CMK (cell line): ENCODE measurements around the gene KCNJ6.
A peak's percentile ranks its signal among the peaks of the same experiment; 100 is the strongest.
"Not testable (repeated sequence)": the region's sequence is repeated elsewhere in the genome, so short reads cannot be mapped to it uniquely, and the experiment has no call there.

Source experiments
- DNase-seq: peaks from one replicate; pipeline ENCODE4 v3.0.0-alpha.2; 2010; ENCODE audit warnings: low read depth

Gene KCNJ6

DNA sequence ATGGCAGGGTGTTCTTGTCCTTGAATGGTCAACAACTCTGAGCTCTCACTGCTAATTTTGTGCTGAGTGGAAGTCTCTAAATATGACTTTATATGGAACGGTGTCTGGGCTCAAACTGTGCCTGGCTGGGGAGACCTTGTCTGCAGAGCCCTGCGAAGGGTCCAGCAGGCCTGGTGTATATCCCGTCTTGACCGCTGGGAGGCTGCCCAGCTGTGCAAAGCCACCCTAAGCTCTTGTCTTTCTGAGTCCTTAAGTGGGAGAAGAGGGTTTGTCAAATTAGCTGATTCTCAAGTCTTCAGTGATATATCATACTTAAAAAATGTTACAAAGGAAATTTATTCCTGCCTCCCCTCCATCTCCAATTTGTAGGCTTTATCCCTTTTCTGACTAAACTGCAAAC, 198.7 kb downstream of the KCNJ6 start:
- DNase-seq = no peak

DNA sequence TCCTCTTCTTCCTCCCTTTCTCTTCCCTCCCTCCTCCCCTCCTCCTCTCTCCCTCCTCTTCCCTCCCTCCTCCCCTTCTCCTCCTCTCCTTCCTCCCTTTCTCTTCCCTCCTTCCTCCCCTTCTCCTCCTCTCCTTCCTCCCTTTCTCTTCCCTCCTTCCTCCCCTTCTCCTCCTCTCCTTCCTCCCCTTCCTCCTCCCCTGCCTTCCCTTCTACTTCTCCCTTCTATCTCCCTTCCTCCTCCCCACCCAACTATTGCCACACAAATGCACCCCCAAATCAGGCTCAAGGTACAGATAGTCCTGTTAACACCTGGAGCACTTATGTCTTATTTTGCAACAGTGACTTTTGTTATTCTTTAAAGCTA, 203.7 kb downstream of the KCNJ6 start:
- not testable (repeated sequence) for DNase-seq

DNA sequence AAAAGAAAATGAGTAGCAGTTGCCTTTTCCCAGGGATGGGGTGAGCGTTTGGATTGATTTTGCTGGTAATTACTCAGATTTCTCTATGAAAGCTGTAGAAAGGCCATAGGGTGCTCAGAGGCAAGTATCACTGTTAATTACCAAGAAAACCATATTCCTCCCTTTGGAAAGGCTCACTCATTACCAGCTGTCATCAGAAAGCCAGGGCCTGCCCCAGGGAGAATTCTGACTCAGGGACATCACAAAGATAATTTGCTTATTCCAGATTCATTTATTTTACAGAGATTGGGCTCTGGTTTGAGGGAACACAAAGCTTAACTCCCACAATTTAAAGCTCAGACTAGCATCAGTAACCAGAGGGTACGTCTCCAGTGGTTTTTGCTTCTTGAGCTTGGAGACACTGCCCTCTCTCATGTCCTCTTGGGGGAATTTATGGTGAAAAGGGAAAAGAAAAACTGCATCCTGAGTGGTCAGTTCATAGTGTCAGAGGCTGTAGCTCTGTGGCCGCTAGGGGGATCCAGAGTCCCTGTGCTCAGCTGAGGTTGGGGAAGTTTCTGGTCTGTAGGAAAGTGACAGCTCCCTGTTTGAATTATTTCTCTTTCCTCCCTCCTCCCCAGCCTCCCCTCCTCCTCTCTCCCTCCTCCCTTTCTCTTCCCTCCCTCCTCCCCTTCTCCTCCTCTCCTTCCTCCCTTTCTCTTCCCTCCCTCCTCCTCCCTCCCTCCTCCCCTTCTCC, 204.3 kb downstream of the KCNJ6 start:
- DNase-seq = peak; percentile 48

DNA sequence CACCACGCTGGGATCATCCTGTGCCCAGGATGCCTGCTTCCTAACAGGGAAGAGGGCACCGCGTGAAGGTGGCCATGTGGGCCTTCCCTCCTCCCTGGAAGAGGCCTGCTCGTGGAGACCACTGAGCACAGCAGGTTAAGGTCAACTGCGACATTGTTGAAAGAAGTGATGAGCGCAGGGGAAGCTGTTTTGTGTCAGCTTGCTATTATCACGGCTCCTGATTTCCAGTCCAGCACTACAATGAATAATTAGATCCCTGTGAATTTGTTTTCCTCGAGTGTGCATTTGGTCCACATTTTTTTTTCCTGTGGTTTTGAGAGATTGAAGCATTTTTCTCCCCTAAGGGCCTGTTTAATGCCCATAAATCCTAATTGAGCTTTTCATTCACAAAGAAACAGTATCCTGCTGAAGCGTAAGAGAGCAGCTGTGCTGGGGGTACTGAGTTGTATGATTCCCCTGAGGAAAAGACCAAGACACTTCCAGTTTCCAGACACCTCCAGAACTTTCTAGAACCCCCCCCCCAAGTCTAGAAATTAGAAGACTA, 204.9 kb downstream of the KCNJ6 start:
- DNase-seq = no peak

DNA sequence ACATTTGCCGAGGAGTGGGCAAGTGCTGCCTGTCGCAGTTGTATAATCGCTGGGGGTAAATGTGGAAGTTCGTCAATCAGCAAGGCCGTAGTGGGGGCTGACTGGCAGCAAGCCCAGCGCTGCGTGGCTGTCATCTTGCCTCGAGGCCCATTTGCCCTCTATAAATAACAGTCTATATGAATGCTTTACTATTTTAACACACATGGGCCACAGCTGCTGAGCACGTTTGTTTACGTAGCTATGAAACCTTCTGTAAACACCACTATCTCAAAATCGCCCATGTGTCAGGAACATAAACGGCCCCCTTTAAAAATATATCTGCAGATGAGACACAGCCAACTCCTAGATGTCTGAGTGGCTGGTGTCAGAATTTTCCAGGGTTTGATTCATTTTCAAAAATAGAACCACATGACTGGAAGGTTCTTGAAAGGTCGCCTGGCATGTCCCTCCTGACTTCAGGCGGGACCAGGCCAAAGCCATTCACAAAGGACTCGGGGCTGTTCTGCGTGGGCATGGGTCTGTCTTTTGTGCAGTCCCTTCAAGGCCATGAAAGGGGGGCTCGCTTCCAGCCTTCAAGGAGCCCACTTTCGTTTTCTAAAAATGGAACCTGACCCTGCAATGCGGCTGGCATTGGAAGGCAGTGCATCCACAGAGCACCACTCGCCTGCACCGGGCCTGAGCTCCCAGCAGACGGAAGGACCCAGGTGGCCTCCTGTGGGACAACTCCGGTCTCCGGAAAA, 205.5 kb downstream of the KCNJ6 start:
- no peak for DNase-seq

DNA sequence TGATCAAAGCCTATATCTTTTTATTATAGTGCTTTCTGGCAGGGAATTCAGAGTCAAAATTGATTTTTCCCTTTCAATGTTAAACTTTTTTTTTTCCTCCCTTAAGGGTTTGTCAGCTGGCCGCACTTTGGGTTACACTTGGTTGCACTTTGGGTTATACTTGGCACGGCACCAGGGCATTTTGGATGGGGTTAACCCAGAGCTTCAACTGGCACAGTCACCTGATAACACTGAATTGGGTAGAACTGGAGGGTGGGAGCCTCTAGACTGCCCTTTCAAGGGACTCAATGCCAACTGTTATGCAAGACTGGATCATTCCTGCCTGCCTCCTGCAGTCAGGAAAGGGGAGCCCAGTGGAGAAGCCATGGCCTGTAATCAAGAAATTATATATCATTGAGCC, 211.5 kb downstream of the KCNJ6 start:
- no peak for DNase-seq

DNA sequence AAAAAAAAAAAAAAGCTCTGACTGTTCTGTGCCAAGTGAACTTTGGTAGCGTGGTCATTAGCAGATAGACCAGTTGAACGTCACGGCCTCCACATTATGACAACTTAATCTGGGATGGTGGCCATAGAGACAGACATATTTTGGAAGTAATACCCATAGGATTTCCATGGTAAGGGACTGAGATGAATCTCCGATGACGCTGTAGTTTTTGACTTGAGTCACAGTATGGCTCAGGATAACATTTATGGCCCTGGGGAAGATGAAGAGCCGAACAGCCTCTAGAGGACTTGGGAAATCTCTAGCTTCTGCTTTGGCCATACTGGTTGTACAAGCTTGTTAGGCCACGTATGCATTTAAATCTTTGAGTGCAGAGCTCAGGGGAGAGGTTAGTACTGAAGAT, 214.0 kb downstream of the KCNJ6 start:
- no peak for DNase-seq

DNA sequence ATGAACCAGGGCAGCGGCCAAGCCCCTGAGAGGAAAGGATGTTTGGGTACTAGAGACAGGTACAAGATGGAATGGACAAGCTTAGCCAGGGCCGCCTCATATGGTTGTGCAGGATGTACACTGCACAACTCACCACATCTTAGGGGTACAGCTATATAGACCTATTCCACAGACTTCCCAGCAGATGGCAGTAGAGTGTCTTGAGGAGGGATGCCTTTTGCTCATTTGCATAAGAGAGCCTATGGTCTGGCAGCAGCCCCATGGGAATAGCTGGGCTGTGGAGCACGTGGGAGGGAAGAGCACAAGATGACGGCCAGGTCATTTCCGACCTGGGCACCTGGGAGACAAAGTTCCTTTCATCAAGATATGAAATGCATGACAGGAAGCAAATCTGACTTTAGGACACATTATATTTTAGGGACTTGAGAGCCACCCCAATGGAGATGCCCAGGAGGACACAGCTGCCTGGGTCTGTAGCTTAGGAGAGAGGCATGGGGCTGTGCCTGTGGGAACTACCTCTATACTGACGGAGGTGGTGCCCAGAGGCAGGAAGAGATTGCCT, 215.5 kb downstream of the KCNJ6 start:
- DNase-seq = peak; percentile 56

DNA sequence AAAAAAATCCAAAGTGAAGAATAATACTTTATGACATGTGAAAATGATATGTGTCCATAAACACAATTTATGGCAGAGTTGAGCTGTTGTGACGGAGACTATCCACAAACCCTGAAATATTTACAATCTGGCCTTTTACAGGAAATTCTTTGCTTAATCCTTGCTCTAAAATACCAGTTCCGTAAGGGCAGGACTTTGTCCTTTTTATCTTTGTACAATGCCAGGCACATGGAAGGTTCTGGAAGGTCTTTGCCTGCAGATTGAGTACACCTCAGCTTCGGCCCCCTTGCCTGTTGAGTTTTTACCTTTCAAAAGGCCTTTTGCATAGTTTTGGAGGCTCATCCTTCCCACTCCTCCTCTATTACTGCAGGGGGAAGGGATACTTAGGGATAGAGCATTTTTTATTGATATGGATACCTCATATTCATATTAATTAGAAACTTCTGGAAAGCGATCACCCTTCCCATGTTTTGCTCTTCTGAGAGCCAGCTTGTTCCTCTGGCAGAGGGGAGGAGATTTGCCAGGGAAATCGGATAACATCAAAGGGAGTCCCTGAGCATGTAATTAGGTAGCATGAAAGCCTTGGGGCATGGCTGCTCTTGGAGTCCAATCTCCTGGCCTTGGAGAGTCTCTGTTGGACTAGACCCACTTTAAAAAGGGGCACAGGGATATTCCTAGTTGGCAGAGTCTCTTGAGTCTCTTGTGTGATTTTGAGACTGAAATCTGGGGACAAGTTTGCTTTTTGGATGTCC, 217.1 kb downstream of the KCNJ6 start:
- DNase-seq = no peak

DNA sequence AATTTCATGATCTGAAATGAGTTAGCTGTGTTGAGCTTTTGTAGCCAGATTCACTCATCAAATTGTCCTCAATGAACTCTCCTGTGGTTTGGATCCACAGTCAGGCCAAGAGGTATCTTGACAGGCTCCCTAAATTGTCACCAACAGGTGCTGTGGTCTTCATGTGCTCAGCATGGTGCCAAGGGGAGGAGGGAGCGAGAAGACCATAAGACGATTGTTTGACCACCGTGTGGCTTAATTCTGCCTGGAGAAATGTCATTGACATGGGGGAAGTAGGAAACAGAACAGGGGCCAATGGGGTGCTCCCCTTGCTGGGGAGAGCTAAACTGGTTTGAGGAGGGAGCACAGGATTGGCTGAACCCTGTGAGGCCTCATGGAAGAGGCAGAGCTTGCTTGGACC, 219.3 kb downstream of the KCNJ6 start:
- no peak for DNase-seq

DNA sequence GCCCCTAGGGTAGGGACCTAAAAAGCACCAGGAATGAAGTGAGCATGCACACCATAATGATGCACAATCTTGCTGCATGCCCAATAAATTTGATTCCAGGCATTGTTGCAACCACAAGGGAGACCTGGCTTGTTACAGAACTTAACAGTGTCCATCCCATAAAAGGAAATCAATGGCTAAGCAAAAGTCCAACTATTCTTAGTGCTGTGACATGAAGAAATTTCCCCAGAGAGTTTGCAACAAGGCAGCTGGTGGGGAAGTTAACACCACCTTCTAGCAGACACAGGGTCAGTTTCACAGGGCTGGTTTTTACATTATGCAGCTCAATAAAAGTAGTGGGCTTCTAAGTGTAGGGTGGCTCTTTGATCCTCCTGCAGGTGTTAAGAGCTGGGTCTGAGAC, 221.1 kb downstream of the KCNJ6 start:
- DNase-seq = no peak

DNA sequence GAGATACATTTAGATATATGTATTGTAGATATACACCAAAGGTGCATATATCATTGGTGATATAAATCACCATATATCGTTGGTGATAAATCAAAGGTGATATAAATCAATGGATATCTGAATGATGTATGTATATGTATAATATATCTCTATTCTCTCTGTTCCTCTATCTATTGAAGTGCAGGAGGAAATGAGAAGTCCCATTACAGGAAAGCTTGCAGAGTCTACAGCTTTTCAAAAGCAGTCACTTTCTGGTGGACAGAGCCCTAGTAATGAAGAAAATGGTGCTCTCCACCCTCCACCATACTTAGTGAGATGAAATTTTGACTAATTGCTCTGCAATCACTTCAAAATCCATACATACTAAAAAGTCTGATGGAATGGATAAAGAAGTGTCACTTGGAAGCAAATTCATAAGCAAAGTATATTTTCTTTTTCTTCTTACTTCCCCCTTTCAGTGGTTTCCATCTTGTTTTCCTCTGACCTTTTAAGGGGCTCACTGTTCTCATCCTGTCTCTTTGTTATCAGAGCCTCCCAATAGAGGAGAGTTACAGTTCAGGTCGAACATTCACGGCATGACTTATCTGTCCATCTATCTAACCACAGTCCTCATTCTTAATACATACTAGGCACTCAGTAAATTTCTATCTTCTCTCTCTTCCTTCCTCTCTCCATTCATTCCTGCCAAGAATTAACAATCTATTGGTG, 227.2 kb downstream of the KCNJ6 start:
- DNase-seq = no peak

DNA sequence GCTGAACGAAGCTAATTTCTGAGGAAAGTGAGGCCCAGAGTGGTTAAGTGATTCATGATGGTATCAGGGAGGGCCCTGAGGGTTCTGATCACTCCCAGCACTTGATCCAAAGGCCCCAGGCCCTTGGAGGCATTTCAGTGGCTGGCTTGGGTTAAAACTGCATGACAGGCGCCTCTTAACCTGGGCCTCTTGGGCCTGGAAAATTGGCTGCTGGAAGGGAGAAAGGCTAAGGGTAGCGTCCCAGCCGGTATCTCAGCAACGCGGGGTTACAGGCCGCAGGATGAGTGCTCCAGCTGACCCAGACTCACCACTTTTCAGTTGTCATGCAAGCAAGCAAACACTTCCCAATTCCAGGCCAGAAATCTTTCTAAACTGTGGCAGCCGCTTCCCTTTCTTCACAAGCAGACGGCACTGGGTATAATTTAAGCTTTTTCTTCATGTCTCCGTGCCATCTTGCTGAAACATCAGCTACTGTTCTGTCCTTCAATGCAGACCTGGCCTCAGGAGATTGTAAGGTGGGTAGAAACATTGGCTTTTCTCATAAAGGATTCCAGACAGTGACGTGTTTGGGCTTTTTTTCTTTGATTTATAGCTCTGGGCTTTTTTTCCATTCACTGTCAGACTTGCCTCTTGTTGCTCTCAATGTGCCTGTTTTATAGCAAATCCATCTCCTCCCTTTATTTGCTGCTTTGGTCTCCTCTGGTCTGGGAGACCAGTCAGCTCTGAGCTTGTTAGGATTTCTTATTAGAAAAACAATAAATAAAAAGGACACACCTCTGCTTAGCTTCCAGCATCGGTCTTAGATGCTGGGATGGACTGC, 229.1 kb downstream of the KCNJ6 start:
- no peak for DNase-seq

DNA sequence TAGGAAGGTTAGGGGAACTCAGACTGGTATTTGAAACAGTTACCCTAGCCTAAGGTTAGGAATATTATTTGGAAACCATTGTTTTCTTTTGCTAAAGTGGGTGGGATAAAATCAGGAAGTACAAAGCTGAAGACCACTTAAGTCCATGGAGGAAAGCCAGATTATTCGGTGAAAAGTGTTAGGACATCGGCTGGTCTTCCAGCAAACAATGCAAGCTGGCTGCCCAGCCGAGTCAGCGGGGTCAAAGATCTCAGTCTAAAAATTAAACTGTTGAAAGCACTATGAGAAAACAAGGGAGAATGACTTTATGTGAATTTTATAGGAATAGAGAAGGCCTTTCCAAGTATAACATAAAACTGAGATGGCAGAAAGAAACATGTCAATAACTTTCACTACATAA, 231.7 kb downstream of the KCNJ6 start:
- DNase-seq = no peak

DNA sequence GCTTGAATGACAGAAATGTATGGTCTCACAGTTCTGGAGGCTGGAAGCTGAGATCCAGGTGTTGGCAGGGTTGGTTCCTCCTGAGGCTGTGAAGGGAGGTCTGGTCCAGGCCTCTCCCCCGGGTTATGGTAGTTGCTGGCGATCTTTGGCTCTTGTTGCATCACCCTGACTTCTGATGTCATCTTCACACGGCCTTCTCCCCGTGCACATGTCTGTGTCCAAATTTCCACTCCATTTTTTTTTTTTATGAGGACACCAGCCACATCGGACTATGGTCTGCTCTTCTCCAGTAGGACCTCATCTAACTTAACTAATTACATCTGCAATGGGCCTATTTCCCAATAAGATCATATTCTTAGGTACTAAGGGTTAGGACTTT, 232.2 kb downstream of the KCNJ6 start:
- no peak for DNase-seq

DNA sequence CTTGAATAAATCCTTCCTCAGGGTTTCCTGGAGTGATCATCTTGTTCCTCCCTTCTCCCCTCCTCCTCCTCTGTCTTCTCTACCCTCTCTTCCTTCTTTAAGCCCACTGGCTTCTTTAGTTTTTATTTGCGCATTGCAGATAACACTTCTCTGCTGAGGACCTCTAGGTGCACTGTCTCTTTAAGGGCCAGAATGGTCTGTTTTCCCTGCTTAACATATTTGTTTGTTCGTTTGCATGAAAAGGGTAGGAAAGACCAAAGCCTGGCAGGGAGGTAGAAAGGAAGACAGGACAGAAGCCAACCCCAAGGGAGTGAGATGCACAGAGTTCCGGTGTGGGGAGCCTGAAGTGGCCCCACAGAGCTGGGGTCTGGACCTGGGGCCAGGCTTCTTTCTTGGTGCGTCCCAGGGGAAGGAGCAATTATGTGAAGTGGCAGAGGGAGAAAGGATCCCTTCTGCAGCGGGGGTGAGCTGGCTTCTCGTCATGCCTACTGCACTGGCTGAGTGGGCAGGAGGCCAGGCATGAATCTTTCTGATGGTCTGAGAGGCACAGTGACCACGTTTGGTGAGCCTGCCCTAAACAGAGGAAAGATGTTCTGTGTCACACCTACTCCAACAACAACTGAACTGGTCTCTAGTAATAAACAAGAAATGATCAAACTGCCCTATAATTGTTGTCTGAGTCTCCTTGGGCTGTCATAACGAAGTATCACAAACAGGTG, 232.7 kb downstream of the KCNJ6 start:
- DNase-seq = no peak

DNA sequence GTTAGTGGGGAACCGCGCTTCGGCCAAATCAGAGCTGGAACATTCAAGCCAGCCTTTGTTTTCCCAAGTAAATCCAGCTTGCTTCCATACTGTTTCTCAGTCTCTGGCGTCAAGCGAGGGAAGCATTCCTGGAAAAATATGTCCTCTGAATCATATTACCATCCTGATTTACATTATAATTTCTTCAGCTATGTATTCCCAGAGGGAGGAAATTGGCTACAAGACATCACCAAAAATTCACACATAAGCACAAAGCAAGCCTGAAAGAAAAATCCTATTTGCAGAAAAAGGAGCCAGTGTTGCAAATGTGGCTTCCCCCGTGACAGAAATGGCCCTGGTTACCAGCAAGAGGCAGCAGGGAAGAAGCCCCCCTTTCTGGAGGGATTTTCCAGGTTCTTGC, 233.3 kb downstream of the KCNJ6 start:
- DNase-seq = no peak

DNA sequence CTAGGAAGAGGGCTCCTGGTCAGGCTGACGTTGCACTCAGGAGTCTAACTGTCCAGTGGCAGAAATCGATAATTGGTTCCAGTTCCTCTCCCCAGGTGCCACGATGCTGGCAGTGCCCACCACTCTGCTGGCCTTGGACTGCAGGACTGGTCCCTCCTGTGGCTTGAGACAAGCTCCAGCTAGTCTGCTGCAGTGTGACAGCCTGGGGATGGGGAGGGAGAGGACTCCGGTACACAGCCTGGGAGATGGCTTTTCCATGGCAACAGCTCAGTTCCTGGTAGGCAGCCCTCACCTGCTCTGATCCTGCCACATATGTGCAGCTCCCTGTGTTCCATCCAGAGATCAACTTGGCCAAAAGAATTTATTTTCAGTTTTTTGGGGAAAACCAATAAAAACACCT, 239.3 kb downstream of the KCNJ6 start:
- no peak for DNase-seq

DNA sequence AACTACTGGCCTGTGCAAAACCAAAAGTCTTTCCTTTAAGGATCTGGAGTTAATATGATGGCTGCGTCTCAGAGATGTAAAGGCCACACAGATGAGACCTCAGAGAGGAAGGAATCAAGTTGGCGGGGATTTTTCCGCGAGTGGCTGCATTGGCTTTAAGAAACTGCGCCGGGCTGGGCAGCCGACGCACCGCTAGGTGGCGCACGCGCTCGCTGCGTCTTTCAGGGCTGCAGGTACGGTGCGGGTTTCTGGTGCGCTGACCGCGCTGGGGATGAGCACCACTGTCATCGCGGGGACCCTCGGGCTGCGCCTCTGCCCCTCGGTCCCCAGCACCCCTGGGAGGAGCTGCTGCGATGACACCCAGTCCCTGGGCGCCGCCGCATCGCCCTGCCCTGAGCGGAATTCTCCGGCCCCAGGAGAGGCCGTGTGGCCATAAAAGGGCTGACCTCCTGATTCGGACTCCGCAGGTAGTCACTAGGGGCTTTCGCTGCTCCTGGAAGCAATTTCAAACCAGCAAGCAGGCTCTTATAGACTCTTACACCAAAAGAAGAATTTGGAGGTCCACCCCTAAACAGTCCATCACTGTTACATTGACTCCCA, 241.0 kb downstream of the KCNJ6 start:
- peak; percentile 24 for DNase-seq
